HEK293 (cell line): ENCODE measurements around the gene ACSM3.

Source experiments
- CTCF ChIA-PET: fragments of 350-600 bp; formaldehyde crosslinking; extraction: SDS; loops from one replicate; lab custom pipeline; 2021; ENCODE audit warnings: antibody characterized with exemption; lab: Yijun Ruan, JAX
- POLR2A ChIA-PET: fragments of 300-600 bp; formaldehyde crosslinking; extraction: SDS; loops from one replicate; lab custom pipeline; 2020; ENCODE audit warnings: antibody characterized with exemption, inconsistent platforms; lab: Yijun Ruan, JAX
- H3K27ac ChIP-seq: fragments of 200-500 bp; sonication (Bioruptor generic); 2 replicates; pipeline ENCODE4 v1.5.1; 2014; ENCODE audit warnings: low read depth, low read length, control low read depth, inconsistent platforms; ENCODE audit errors: extremely low read depth
- H3K36me3 ChIP-seq, 2 experiments: fragments of 200-500 bp in 1 of 2; sonication (Bioruptor generic) in 1 of 2; 1 replicate in 1 of 2; 2 replicates in 1 of 2; pipeline ENCODE4 v1.5.1; 2014 to 2017; ENCODE audit warnings: inconsistent platforms in 2 of 2, low read length in 2 of 2; ENCODE audit not compliant: control insufficient read depth in 2 of 2, insufficient read depth in 1 of 2
- H3K4me1 ChIP-seq: fragments of 200-500 bp; sonication (Bioruptor generic); 2 replicates; pipeline ENCODE4 v1.5.1; 2014; ENCODE audit warnings: mild to moderate bottlenecking, low read length, inconsistent platforms; ENCODE audit not compliant: control insufficient read depth, insufficient read depth
- H3K4me3 ChIP-seq: 2 replicates; pipeline ENCODE4 v1.5.1; 2011; ENCODE audit warnings: low read depth, mild to moderate bottlenecking, control low read depth, low read length, moderate library complexity
- H3K9me3 ChIP-seq: fragments of 200-500 bp; sonication (Bioruptor generic); 2 replicates; pipeline ENCODE4 v1.5.1; 2014; ENCODE audit warnings: low read depth, low read length, inconsistent platforms; ENCODE audit not compliant: control insufficient read depth, insufficient read depth
- KLF10 ChIP-seq: fragments of 450-650 bp; IDR thresholded peaks from 2 replicates; pipeline ENCODE4 v1.5.1; 2018; ENCODE audit warnings: missing biosample characterization, mild to moderate bottlenecking, missing genetic modification characterization
- PRDM4 ChIP-seq: fragments of 450-650 bp; formaldehyde crosslinking; IDR thresholded peaks from 2 replicates; pipeline ENCODE4 v1.5.1; 2017; ENCODE audit warnings: missing biosample characterization, missing genetic modification characterization
- PRDM6 ChIP-seq: fragments of 450-650 bp; formaldehyde crosslinking; IDR thresholded peaks from 2 replicates; pipeline ENCODE4 v1.5.1; 2017; ENCODE audit warnings: missing biosample characterization, missing genetic modification characterization
- YY2 ChIP-seq: fragments of 450-650 bp; formaldehyde crosslinking; IDR thresholded peaks from 2 replicates; pipeline ENCODE4 v1.5.1; 2016; ENCODE audit warnings: missing biosample characterization, missing genetic modification characterization
- ZBTB10 ChIP-seq: fragments of 450-650 bp; formaldehyde crosslinking; IDR thresholded peaks from 2 replicates; pipeline ENCODE4 v1.5.1; 2016; ENCODE audit warnings: missing biosample characterization, missing genetic modification characterization
- ZBTB6 ChIP-seq: fragments of 450-650 bp; formaldehyde crosslinking; IDR thresholded peaks from 2 replicates; pipeline ENCODE4 v1.5.1; 2017; ENCODE audit warnings: missing biosample characterization, missing genetic modification characterization
- ZEB2 ChIP-seq: fragments of 450-650 bp; formaldehyde crosslinking; IDR thresholded peaks from 2 replicates; pipeline ENCODE4 v1.5.1; 2016; ENCODE audit warnings: missing biosample characterization, missing genetic modification characterization
- ZNF140 ChIP-seq: fragments of 450-650 bp; formaldehyde crosslinking; IDR thresholded peaks from 2 replicates; pipeline ENCODE4 v1.5.1; 2016; ENCODE audit warnings: missing biosample characterization, missing genetic modification characterization
- ZNF155 ChIP-seq: fragments of 450-650 bp; formaldehyde crosslinking; IDR thresholded peaks from 2 replicates; pipeline ENCODE4 v1.5.1; 2016; ENCODE audit warnings: missing biosample characterization, missing genetic modification characterization
- ZNF174 ChIP-seq: fragments of 450-650 bp; formaldehyde crosslinking; IDR thresholded peaks from 2 replicates; pipeline ENCODE4 v1.5.0; 2017; ENCODE audit warnings: missing biosample characterization, mild to moderate bottlenecking, missing genetic modification characterization
- ZNF239 ChIP-seq: fragments of 450-650 bp; formaldehyde crosslinking; IDR thresholded peaks from 2 replicates; pipeline ENCODE4 v1.5.1; 2016; ENCODE audit warnings: missing biosample characterization, missing genetic modification characterization
- ZNF473 ChIP-seq: fragments of 450-650 bp; formaldehyde crosslinking; IDR thresholded peaks from 2 replicates; pipeline ENCODE4 v1.5.1; 2017; ENCODE audit warnings: missing biosample characterization, missing genetic modification characterization
- ZNF555 ChIP-seq: fragments of 450-650 bp; formaldehyde crosslinking; conservative IDR thresholded peaks from 2 replicates; pipeline ENCODE4 v1.5.1; 2017; ENCODE audit warnings: missing biosample characterization, mild to moderate bottlenecking, missing genetic modification characterization, inconsistent platforms
- ZNF610 ChIP-seq: fragments of 450-650 bp; formaldehyde crosslinking; IDR thresholded peaks from 2 replicates; pipeline ENCODE4 v1.5.1; 2016; ENCODE audit warnings: missing biosample characterization, missing genetic modification characterization, borderline replicate concordance
- ZNF645 ChIP-seq: fragments of 450-650 bp; formaldehyde crosslinking; IDR thresholded peaks from 2 replicates; pipeline ENCODE4; 2016; ENCODE audit warnings: missing biosample characterization, missing genetic modification characterization
- ZSCAN5A ChIP-seq: fragments of 450-650 bp; formaldehyde crosslinking; IDR thresholded peaks from 2 replicates; pipeline ENCODE4 v1.5.1; 2016; ENCODE audit warnings: missing biosample characterization, missing genetic modification characterization

Gene ACSM3

GRCh38 chr16:20846030-20846429, 82.2 kb downstream of the ACSM3 start:
- no peak for TF ChIP-seq YY2 (tag by site-specific recombination)
- TF ChIP-seq ZBTB6 (tag by site-specific recombination), result no peak
- TF ChIP-seq ZSCAN5A (tag by site-specific recombination), result no peak
- TF ChIP-seq ZNF610 (tag by site-specific recombination), result no peak
- TF ChIP-seq KLF10 (tag by site-specific recombination), result no peak
- TF ChIP-seq PRDM6, result no peak
- TF ChIP-seq ZNF473, result no peak
- TF ChIP-seq ZBTB10 (tag by site-specific recombination), result no peak
- no peak for TF ChIP-seq ZNF140 (tag by site-specific recombination)
- TF ChIP-seq ZNF645 (tag by site-specific recombination), result no peak
- H3K36me3 ChIP-seq, result peaks cover 7 to 87% of the 10 kb centered on the region in 2 experiments
- H3K27ac ChIP-seq, result no peak overlapping the region
- ChIA-PET POLR2A (no interaction called here), CTCF (interaction anchor here (0.6 kb wide), 1 partner anchor 20 kb away, joined by 3 read pairs; no protein-coding TSS in a partner anchor)
- H3K4me3 ChIP-seq, result no peak overlapping the region
- no peaks in the 10 kb centered on the region for H3K4me1 ChIP-seq
- H3K9me3 ChIP-seq, result no peaks in the 10 kb centered on the region

- Histone ChIP-seq H3K4me1 (no peaks in the 10 kb centered on the region), H3K27ac (no peak overlapping the region), H3K9me3 (no peaks in the 10 kb centered on the region), H3K4me3 (no peak overlapping the region), H3K36me3 (peaks cover 7 to 88% of the 10 kb centered on the region in 2 experiments)
- no peak for TF ChIP-seq ZNF555
- TF ChIP-seq ZNF174, result no peak
- TF ChIP-seq ZEB2, result no peak
- TF ChIP-seq PRDM4 (tag by site-specific recombination), result no peak
- no peak for TF ChIP-seq ZNF645 (tag by site-specific recombination)
- no peak for TF ChIP-seq ZNF473
- TF ChIP-seq ZNF155, result no peak
- no peak for TF ChIP-seq ZNF239 (tag by site-specific recombination)
- ChIA-PET CTCF (interaction anchor here (0.6 kb wide), 1 partner anchor 434 kb away, joined by 4 read pairs; no protein-coding TSS in a partner anchor), POLR2A (interaction anchor here (0.5 to 0.7 kb wide), 3 partner anchors 25 to 1483 kb away, joined by 3 to 5 read pairs (median 3); partner anchors contain the start of gene LYRM1)
Measured at GRCh38 chr16:20846551-20846950, 82.7 kb downstream of the ACSM3 start.
